Neural cell (in vitro differentiated cells): Measurements from ENCODE around the gene CPT1A.

Source experiments
- CTCF ChIP-seq: fragments of 450-650 bp; IDR thresholded peaks from 2 replicates; pipeline ENCODE4 v1.5.1; 2014; ENCODE audit warnings: antibody characterized with exemption, mild to moderate bottlenecking, moderate library complexity; ENCODE audit not compliant: poor library complexity, severe bottlenecking
- SMC3 ChIP-seq: fragments of 450-650 bp; conservative IDR thresholded peaks from 2 replicates; pipeline ENCODE4 v1.6.1; 2014; ENCODE audit warnings: antibody characterized with exemption, mild to moderate bottlenecking, moderate library complexity; ENCODE audit not compliant: poor library complexity

DNA sequence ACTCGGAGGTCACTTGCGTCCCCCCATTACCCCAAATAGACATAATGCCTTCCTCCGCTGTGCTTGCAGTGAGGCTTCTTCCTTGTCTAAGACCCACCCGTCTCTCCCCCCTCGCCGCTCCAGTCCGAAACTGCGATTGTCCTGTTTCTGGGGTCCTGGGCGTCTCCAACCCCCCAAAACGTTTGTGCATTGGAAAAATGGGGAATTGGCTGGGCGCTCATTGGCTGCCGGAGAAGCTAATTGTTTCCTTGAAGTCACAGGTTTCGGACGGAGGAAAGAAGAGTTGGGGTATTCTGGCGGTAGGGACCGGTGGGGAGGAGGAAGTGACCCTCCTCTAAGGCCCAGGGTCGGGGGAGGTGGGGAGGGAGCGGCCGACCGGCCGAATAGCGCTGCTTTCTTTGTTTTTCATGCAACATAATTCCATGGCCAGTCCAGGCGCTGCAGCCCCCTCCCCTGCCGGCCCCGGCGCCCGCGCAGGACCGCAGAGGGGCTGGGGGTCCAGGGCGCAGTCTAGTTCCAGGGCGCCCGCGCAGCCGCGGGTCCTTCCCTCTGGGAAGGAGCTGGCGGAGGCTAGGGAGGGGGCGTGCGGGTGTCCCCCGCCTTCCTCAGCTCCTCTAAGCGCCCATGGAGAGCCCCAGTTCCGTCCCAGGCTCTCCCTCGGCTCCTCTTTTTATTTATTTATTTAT lies 12.7 kb upstream of the CPT1A start:
- TF ChIP-seq CTCF (no peak), SMC3 (no peak)
